HG03045 (cell line): ENCODE results near the gene KRTAP5-9.
"Not testable (repeated sequence)": the region's sequence is repeated elsewhere in the genome, so short reads cannot be mapped to it uniquely, and the experiment has no call there.

ENCODE experiments used
- ATAC-seq: cut with Tn5 transposase; IDR thresholded peaks from one replicate; pipeline ENCODE4 v1.9.1; 2021; ENCODE audit warnings: mild to moderate bottlenecking, moderate library complexity; ENCODE audit not compliant: unreplicated experiment

KRTAP5-9 gene

DNA sequence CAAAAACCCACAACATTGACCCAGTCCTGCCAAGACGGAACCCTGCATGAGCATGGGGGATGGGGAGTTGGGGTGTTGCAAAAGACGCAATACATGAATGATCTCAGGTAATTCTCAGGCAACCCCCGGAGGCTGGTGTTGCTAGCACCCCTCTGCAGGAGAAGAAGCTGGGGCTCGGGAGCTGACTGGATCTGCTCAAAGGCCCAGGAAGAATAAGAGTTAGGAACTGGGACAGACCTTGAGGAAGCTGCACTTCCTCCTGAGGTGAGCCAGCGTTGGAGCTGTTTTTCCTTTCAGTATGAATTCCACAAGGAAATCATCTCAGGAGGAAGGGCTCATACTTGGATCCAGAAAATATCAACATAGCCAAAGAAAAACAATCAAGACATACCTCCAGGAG lies at the start of gene KRTAP5-9:
KRTAP5-9 (plus strand) TSS at position 301 of the 400 bp plus-strand sequence. CDS start 238 bp downstream, outside the sequence.
- ATAC-seq, result no peak

DNA sequence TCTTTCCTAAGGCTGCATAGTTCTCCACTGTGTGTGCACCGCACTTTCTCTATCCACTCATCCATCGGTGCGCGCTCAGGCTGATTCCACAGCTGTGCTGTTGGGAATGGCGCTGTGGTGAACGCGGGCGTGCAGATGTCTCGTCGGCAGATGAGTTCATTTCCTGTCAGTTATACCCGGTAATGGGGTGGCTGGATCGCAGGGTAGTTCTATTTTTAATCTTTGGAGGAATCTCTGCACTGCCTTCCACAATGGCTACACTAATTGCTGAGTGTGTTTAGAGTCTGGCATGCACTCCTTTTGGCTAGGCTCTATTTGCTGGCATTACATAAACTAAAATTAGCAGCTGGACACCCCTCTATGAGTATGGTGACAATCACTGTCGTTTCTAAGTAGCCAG lies 49.1 kb upstream of the KRTAP5-9 start:
- no peak for ATAC-seq

GRCh38 chr11:71499546-71499945 lies 48.7 kb upstream of the KRTAP5-9 start:
- no peak for ATAC-seq

DNA sequence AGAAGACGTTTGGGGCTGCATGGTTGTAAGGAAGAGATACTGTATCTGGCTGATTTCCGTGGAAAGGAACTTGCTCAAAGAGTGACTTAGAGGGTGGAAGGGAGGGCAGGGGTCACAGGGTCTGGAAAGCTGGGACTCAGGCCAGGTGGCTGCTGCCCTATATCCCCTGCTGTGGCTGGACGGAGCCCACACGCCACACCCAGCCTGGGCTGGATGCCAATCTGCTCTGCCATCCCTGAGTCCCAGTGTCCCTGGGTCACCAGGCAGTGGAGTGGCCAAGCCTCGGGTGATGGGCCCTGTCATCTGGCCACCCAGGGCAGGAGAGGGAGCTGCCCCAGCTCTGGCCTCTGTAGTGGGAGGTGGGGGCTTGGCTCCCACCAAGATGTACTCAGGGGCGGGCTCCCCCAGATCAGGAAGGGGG lies 47.6 kb upstream of the KRTAP5-9 start:
- ATAC-seq, result no peak

DNA sequence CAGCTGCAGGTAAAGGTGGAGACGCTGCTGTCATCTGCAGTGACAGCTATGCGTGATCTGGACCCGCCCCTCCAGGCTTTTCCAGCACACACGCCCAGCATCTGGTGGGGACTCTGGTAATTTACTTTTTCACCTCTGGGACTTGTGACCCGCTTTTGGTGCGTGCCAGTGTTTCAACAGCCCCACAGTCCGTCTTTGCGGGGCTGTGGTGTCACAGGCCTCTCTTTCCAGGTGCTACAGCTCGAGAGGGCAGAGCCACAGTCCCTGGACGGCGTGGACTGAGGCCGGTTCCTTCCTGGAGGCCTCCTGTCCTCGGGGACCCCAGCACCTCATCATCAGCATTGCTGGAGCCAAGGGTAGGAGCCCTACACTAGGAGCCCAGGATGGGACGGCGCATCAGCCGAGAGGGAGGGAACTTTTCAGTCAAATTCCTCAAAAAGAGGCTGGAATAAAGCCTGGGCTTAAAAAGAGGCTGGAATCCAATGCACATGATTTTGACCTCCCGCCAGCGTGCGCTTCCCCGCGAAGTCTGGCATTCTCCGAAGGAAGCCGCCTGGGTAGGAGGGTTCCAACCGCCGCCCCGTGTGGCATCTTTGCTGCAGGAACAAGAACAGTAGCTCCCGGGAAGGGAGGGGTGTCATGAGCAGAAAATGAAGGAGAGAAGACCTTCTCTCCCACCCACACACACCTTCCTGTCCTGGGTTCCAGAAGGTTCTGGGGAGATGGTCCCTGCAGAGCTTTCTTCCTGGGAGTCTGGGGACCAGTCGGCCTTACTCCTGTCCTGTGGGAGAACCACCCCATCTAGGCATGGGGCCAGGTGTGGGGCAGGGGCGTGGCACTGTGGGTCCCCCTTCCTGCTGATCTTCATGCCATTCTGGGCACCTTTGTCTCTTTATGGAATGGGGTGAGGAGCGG lies 46.9 kb upstream of the KRTAP5-9 start:
- no peak for ATAC-seq

GRCh38 chr11:71502026-71502425 lies 46.2 kb upstream of the KRTAP5-9 start:
- no peak for ATAC-seq

GRCh38 chr11:71502871-71503435 lies 45.3 kb upstream of the KRTAP5-9 start:
- no peak for ATAC-seq

DNA sequence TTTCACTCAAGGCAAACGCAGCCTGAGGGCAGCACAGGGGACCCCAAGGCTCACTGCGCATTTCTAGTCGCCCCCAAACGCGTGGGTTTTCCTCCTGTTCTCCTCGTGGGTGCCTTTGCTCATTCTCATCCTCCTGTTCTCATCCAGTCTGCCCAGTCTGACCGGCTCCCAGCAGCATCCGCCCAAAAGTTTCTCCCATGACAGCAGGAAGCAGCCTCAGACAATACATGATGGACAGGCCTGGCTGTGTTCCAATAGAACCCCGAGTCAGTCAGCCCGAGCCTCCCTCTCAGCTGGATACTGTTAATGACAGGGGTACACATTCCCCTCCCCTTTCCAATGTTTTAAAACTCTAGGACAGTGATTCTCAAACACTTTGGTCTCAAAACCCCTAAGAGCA lies 43.7 kb upstream of the KRTAP5-9 start:
- no peak for ATAC-seq

DNA sequence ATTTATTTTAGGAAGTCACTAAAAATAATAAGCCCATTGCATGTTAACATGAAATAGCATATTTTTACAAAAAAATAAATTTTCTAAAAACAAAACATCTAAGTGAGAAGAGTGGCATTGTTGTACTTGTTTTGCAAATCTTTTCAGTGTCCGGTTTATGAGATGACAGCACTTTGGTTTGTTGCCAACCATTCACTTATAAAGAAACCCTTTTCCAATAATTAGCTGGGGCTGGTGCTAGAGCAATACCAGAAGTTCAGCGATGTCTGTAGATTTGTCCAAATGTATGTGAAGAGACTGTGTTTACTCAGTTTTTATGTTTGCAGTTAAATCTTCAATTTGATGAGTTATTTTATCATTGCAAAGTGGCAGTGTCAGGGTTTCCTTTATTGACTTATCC lies 43.2 kb upstream of the KRTAP5-9 start:
- ATAC-seq, result no peak

GRCh38 chr11:71505781-71506180 lies 42.4 kb upstream of the KRTAP5-9 start:
- no peak for ATAC-seq

- ATAC-seq, result no peak
Measured at GRCh38 chr11:71507102-71507501, 41.1 kb upstream of the KRTAP5-9 start.

DNA sequence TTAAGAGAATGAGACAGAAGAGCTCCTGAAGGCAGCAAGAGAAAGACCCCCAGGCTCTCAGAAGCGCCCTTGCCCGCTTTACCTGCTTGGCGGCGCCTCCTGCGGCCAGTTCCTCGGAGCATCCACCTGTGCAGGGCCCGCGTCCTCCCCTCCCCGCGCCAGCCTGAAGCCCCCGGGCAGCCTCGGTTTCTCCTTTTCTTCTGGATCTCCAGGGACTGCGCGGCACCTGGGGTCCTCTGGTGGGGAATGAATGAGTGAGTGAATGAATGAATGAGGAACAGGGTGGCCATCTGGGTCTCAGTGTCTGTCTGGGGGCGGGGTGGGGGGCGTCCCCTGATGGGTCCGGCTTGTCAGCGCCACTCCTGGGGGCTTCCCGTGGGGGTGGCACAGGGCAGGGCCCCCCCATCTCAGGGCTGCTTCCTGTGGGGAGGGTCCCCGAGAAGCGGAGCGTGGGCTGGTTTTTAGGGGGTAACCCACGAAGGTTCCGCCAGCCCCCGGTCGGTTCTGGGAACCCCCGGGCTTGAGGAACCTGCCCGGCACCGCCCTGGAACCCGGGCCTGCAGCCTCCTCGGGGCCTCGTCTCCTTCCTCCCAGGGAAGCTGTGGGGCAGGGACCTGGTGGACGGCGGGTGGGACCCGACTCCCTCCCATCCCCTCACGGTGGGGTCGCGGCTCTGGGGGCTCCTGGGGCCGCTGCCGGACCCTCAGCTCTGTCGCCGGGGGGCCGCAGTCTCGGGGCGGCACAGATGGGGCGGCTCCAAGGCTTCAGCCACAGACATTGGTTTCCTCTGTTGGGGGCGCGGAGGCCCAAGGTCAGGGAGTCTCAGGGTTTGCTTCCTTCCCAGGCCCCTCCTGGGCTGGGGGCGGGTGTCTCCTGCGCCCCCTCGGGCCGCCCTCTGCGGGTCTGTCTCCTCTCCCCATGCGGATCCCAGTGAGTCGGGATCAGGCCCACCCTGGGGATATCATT lies 29.4 kb upstream of the KRTAP5-9 start:
- ATAC-seq, result no peak

GRCh38 chr11:71519546-71519945 lies 28.7 kb upstream of the KRTAP5-9 start:
- ATAC-seq, result no peak

DNA sequence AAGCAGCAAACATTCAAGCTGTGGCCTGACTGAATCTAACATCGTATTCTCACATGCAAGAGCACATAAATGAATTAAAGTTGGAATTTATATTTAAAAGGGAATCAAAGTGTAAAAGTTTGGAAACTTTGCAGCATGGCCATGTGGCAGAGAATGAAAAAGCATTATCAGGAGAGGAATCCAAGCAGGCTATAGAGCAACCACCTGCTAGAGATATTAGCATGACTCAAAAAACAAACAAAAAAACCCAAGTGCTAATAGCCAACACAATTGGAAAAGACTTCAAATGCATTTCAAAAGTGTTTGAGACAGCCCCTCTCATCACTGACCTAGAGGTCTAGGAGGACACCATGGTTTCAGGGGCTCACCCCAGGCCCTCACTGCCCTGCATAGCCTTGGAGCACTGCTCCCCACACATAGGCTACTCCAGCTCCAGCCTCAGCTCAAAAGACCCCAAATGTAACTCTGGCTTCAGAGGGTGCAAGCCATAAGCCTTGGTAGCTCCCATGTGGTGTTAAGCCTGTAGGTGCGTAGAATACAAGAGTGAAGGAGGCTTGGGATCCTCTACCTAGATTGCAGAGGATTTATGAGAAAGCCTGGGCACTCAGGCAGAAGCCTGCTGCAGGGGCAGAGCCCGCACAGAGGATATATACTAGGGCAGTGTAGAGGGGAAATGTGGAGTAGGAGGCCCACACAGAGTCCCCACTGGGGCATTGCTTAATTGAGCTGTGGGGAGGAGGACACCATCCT lies 22.9 kb upstream of the KRTAP5-9 start:
- ATAC-seq, result no peak

GRCh38 chr11:71525938-71526495 lies 22.2 kb upstream of the KRTAP5-9 start:
- ATAC-seq, result no peak

GRCh38 chr11:71526796-71527575 lies 21.2 kb upstream of the KRTAP5-9 start, which contains the start of gene KRTAP5-7:
Gene KRTAP5-7 (plus strand): TSS chr11:71527267. CDS start chr11:71527301, 34 bp downstream.
- ATAC-seq, result not testable (repeated sequence)

DNA sequence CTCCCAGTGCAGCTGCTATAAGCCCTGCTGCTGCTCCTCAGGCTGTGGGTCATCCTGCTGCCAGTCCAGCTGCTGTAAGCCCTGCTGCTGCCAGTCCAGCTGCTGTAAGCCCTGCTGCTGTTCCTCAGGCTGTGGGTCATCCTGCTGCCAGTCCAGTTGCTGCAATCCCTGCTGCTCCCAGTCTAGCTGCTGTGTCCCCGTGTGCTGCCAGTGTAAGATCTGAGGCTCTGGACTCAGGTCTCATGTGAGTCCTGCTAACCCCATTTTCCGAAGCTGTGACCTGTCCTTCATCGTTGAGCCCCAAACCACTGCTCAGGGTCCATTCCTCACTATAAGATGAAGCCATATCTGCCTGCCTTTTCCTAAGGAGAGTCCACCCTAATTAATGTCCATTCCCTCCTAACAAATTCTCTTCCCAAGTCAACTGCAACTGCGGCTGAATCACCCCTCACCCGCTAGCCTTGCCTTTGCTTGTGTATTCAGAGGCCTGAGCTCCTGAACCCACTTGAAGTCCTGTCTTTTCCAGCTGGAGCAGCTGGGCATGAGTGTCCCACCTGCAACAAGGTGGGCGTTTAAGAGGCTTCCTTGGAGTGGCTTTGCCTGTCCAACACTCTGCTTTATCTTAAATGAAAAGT lies 20.5 kb upstream of the KRTAP5-9 start:
- ATAC-seq, result no peak

DNA sequence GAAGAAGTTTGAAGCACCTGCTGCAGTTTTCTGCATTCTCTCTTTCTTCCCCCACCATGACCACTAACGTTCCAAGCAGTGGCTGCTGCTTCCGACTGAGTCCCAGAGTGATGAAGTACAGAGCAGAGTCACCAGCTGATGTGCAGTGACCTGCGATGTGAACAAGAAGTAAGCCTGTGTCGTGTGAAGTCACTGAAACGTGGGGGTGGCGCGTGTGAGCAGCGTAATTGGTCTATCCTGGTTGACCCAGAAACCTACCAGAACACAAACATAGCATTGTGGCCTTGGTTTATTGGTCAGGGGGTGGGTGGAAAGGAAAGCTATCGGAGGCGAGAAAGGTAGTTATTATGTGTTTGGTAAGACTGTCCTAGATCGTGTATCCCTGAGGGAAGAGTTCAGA lies 17.6 kb upstream of the KRTAP5-9 start:
- ATAC-seq, result no peak
